ENCODE measurements around the gene GNAZ. TPM values are rescaled to one million over a fixed set of nuclear protein-coding genes. Genes with fewer than 3 reads are reported as not detected.

The GNAZ gene
- total and polyA plus RNA-seq, 4 donors = 0.21 to 2.2 (median 0.38) TPM

GRCh38 chr22:23159291-23159630 is 88.9 kb downstream of the GNAZ start:
- H3K4me3 ChIP-seq (ENCODE audit: low read depth in 1 of 3, low read length in 3 of 3) = no peak overlapping the region
- H3K27me3 ChIP-seq (ENCODE audit: control insufficient read depth in 4 of 4, insufficient read depth in 4 of 4, low read length in 3 of 4) = no peaks in the 10 kb centered on the region
- DNase-seq (ENCODE audit: low spot score) = no peak
- 90% methylated on average over 6 of the region's 6 CpGs for WGBS
- no peaks in the 10 kb centered on the region for H3K9me3 ChIP-seq (ENCODE audit: control insufficient read depth in 4 of 4, low read length in 3 of 4)
- no peak overlapping the region for H3K27ac ChIP-seq (ENCODE audit: low read depth in 1 of 2, low read length in 2 of 2)
- no peaks in the 10 kb centered on the region for H3K36me3 ChIP-seq (ENCODE audit: control insufficient read depth in 4 of 4, insufficient read depth in 3 of 4, low read depth in 1 of 4, low read length in 3 of 4)
- H3K9ac ChIP-seq (ENCODE audit: low read depth in 1 of 2, low read length in 2 of 2) = no peak overlapping the region
- H3K4me1 ChIP-seq (ENCODE audit: control insufficient read depth in 4 of 4, insufficient read depth in 4 of 4, low read length in 3 of 4) = peaks cover 0 to 21% (median 15%) of the 10 kb centered on the region in 4 donors
- no peak for TF ChIP-seq RXRA (IDR thresholded peaks at IDR 0.05)
- no peak for TF ChIP-seq REST (IDR thresholded peaks at IDR 0.05)
- TF ChIP-seq YY1 (IDR thresholded peaks at IDR 0.05) = no peak
- TF ChIP-seq, protein P1, sequence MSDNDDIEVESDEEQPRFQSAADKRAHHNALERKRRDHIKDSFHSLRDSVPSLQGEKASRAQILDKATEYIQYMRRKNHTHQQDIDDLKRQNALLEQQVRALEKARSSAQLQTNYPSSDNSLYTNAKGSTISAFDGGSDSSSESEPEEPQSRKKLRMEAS (IDR thresholded peaks at IDR 0.05) = no peak
- no peak for TF ChIP-seq TAF1 (conservative IDR thresholded peaks at IDR 0.05)
- TF ChIP-seq NR2F2 (IDR thresholded peaks at IDR 0.05) = no peak
- TF ChIP-seq HNF4G (IDR thresholded peaks at IDR 0.05) = no peak
- TF ChIP-seq FOXA2 (IDR thresholded peaks at IDR 0.05) = no peak
- TF ChIP-seq SP1 (IDR thresholded peaks at IDR 0.05) = no peak
- no peak for TF ChIP-seq GABPA (IDR thresholded peaks at IDR 0.05 in 1 of 2, conservative IDR thresholded peaks at IDR 0.05 in 1 of 2)
- no peak for TF ChIP-seq ZBTB33 (IDR thresholded peaks at IDR 0.05)
- no peak for TF ChIP-seq RAD21 (IDR thresholded peaks at IDR 0.05)
- TF ChIP-seq FOXA1 (IDR thresholded peaks at IDR 0.05) = no peak
- no peak for TF ChIP-seq HNF4A (conservative IDR thresholded peaks at IDR 0.05)
- TF ChIP-seq, protein P2, sequence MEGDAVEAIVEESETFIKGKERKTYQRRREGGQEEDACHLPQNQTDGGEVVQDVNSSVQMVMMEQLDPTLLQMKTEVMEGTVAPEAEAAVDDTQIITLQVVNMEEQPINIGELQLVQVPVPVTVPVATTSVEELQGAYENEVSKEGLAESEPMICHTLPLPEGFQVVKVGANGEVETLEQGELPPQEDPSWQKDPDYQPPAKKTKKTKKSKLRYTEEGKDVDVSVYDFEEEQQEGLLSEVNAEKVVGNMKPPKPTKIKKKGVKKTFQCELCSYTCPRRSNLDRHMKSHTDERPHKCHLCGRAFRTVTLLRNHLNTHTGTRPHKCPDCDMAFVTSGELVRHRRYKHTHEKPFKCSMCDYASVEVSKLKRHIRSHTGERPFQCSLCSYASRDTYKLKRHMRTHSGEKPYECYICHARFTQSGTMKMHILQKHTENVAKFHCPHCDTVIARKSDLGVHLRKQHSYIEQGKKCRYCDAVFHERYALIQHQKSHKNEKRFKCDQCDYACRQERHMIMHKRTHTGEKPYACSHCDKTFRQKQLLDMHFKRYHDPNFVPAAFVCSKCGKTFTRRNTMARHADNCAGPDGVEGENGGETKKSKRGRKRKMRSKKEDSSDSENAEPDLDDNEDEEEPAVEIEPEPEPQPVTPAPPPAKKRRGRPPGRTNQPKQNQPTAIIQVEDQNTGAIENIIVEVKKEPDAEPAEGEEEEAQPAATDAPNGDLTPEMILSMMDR (IDR thresholded peaks at IDR 0.05; ENCODE audit: low read depth, low read length, missing input control) = no peak
- no peak for TF ChIP-seq ATF3 (IDR thresholded peaks at IDR 0.05)
- TF ChIP-seq JUND (IDR thresholded peaks at IDR 0.05) = no peak
- TF ChIP-seq EGR1 (IDR thresholded peaks at IDR 0.05; ENCODE audit: low read depth in 2 of 2) = no peak
